Measurements from ENCODE around the gene HPGDS.

- TF ChIP-seq RAD21 (IDR thresholded peaks at IDR 0.05), result no peak
- TF ChIP-seq, protein P1, sequence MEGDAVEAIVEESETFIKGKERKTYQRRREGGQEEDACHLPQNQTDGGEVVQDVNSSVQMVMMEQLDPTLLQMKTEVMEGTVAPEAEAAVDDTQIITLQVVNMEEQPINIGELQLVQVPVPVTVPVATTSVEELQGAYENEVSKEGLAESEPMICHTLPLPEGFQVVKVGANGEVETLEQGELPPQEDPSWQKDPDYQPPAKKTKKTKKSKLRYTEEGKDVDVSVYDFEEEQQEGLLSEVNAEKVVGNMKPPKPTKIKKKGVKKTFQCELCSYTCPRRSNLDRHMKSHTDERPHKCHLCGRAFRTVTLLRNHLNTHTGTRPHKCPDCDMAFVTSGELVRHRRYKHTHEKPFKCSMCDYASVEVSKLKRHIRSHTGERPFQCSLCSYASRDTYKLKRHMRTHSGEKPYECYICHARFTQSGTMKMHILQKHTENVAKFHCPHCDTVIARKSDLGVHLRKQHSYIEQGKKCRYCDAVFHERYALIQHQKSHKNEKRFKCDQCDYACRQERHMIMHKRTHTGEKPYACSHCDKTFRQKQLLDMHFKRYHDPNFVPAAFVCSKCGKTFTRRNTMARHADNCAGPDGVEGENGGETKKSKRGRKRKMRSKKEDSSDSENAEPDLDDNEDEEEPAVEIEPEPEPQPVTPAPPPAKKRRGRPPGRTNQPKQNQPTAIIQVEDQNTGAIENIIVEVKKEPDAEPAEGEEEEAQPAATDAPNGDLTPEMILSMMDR (IDR thresholded peaks at IDR 0.05; ENCODE audit: low read depth, low read length, missing input control), result no peak
- TF ChIP-seq TAF1 (conservative IDR thresholded peaks at IDR 0.05), result no peak
- TF ChIP-seq, protein P2, sequence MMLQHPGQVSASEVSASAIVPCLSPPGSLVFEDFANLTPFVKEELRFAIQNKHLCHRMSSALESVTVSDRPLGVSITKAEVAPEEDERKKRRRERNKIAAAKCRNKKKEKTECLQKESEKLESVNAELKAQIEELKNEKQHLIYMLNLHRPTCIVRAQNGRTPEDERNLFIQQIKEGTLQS (IDR thresholded peaks at IDR 0.05), result no peak
Observed at GRCh38 chr4:94334962-94335361, 7.7 kb downstream of the HPGDS start.

Data from liver (tissue), 3 donors.